ENCODE data around the gene ACER3. TPM values are rescaled to one million over a fixed set of nuclear protein-coding genes. Genes with fewer than 3 reads are reported as not detected.
"Not testable (repeated sequence)": the region's sequence is repeated elsewhere in the genome, so short reads cannot be mapped to it uniquely, and the experiment has no call there.

The ACER3 gene
- total RNA-seq, 2 donors from 2014 or later, result 18.5 to 23.2 TPM

- no peak overlapping the region for H3K4me3 ChIP-seq (ENCODE audit: low read length)
- no peak overlapping the region for H3K27ac ChIP-seq (ENCODE audit: low read depth, low read length)
- H3K36me3 ChIP-seq (ENCODE audit: control insufficient read depth, insufficient read depth, low read length), result no peaks in the 10 kb centered on the region
- H3K27me3 Mint-ChIP-seq (ENCODE audit: insufficient read depth), result peaks cover 20% of the 10 kb centered on the region
- no peaks in the 10 kb centered on the region for H3K27me3 ChIP-seq (ENCODE audit: control insufficient read depth, insufficient read depth, low read length, poor library complexity, severe bottlenecking)
- TF ChIP-seq CTCF (conservative IDR thresholded peaks at IDR 0.05), result no peak
- H3K9me3 Mint-ChIP-seq, result peaks cover 32% of the 10 kb centered on the region
- H3K9ac ChIP-seq (ENCODE audit: extremely low read depth, low read length, poor library complexity, severe bottlenecking), result no peak overlapping the region
- no peak for DNase-seq
- H3K4me1 Mint-ChIP-seq, result no peaks in the 10 kb centered on the region
- no peaks in the 10 kb centered on the region for H3K36me3 Mint-ChIP-seq (ENCODE audit: low read depth)
- WGBS, 2 experiments (ENCODE audit: insufficient coverage in 1 of 2, insufficient read length in 1 of 2), result 90 to 96% methylated on average over 2 of the region's 2 CpGs
- H3K4me1 ChIP-seq (ENCODE audit: control insufficient read depth, insufficient read depth, low read length), result no peaks in the 10 kb centered on the region
- H3K27ac Mint-ChIP-seq, result no peak overlapping the region
- no peak overlapping the region for H3K4me3 Mint-ChIP-seq
- peaks cover 7% of the 10 kb centered on the region for H3K9me3 ChIP-seq (ENCODE audit: control insufficient read depth, low read length)
Measured at GRCh38 chr11:77058900-77059299, 198.2 kb downstream of the ACER3 start.

DNA sequence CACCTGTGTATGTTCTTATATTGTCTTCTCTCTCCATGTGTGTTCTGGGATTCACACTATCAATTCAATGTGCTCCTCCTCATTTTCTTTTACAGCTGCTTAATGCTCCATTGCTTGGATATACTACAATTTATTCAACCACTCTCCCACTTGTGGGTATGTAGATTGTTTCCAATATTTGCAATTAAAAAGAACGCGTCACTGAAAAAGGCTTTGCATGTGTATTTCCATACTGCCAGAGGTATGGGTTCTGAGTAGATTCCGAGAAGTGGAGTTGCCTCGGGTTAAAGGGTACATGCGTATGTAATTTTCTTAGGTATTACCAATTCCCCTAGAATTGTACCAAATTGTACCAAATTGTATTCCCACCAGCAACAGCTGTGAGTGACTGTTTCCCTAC is 199.1 kb downstream of the ACER3 start:
- H3K4me1 Mint-ChIP-seq, result peaks cover 2% of the 10 kb centered on the region
- H3K27ac Mint-ChIP-seq, result no peak overlapping the region
- Histone ChIP-seq H3K4me1 (ENCODE audit: control insufficient read depth, insufficient read depth, low read length) (no peaks in the 10 kb centered on the region), H3K27me3 (ENCODE audit: control insufficient read depth, insufficient read depth, low read length, poor library complexity, severe bottlenecking) (no peaks in the 10 kb centered on the region), H3K36me3 (ENCODE audit: control insufficient read depth, insufficient read depth, low read length) (no peaks in the 10 kb centered on the region), H3K9me3 (ENCODE audit: control insufficient read depth, low read length) (peaks cover 7% of the 10 kb centered on the region), H3K4me3 (ENCODE audit: low read length) (no peak overlapping the region), H3K9ac (ENCODE audit: extremely low read depth, low read length, poor library complexity, severe bottlenecking) (no peak overlapping the region), H3K27ac (ENCODE audit: low read depth, low read length) (no peak overlapping the region)
- TF ChIP-seq CTCF (conservative IDR thresholded peaks at IDR 0.05), result no peak
- no peaks in the 10 kb centered on the region for H3K36me3 Mint-ChIP-seq (ENCODE audit: low read depth)
- WGBS, 2 experiments (ENCODE audit: insufficient coverage in 1 of 2, insufficient read length in 1 of 2), result 90 to 100% methylated on average over 3 to 5 of the region's 5 CpGs
- H3K4me3 Mint-ChIP-seq, result no peak overlapping the region
- H3K9me3 Mint-ChIP-seq, result peaks cover 29% of the 10 kb centered on the region
- peaks cover 27% of the 10 kb centered on the region for H3K27me3 Mint-ChIP-seq (ENCODE audit: insufficient read depth)
- DNase-seq, result peak; percentile 7

DNA sequence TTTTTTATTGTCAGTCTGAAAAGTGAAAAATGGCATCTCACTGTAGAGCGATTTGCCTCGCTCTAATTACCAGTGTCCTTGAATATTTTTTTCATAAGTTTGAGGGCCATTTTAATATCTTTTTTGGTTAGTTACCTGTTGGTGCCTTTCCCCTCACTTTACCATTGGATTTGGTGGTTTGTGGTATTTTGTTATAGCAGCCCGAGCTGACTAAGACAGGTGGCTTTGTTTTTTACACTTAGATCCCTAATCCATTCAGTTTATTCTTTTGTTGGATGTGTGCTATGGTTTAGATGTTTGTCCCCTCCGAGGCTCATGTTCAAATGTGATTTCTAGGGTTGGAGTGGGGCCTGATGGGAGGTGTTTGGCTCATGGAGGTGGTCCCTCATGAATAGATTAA is 199.5 kb downstream of the ACER3 start:
- TF ChIP-seq CTCF (conservative IDR thresholded peaks at IDR 0.05), result no peak
- WGBS, 2 experiments (ENCODE audit: insufficient coverage in 1 of 2, insufficient read length in 1 of 2), result 60 to 85% methylated on average over 1 to 4 of the region's 4 CpGs
- Histone ChIP-seq H3K9me3 (ENCODE audit: control insufficient read depth, low read length) (peaks cover 7% of the 10 kb centered on the region), H3K36me3 (ENCODE audit: control insufficient read depth, insufficient read depth, low read length) (no peaks in the 10 kb centered on the region), H3K4me3 (ENCODE audit: low read length) (no peak overlapping the region), H3K27me3 (ENCODE audit: control insufficient read depth, insufficient read depth, low read length, poor library complexity, severe bottlenecking) (no peaks in the 10 kb centered on the region), H3K27ac (ENCODE audit: low read depth, low read length) (no peak overlapping the region), H3K4me1 (ENCODE audit: control insufficient read depth, insufficient read depth, low read length) (peaks cover under 1% of the 10 kb centered on the region), H3K9ac (ENCODE audit: extremely low read depth, low read length, poor library complexity, severe bottlenecking) (no peak overlapping the region)
- Mint-ChIP-seq H3K36me3 (ENCODE audit: low read depth) (no peaks in the 10 kb centered on the region), H3K9me3 (peaks cover 26% of the 10 kb centered on the region), H3K27me3 (ENCODE audit: insufficient read depth) (peaks cover 27% of the 10 kb centered on the region), H3K4me3 (no peak overlapping the region), H3K27ac (no peak overlapping the region), H3K4me1 (peaks cover 6% of the 10 kb centered on the region)
- DNase-seq, result no peak

- not testable (repeated sequence) for H3K4me1 ChIP-seq (ENCODE audit: control insufficient read depth, insufficient read depth, low read length); H3K4me3 Mint-ChIP-seq; H3K36me3 Mint-ChIP-seq (ENCODE audit: low read depth); H3K4me1 Mint-ChIP-seq; H3K27ac Mint-ChIP-seq; H3K9me3 ChIP-seq (ENCODE audit: control insufficient read depth, low read length); H3K27me3 ChIP-seq (ENCODE audit: control insufficient read depth, insufficient read depth, low read length, poor library complexity, severe bottlenecking); H3K4me3 ChIP-seq (ENCODE audit: low read length); H3K27ac ChIP-seq (ENCODE audit: low read depth, low read length); H3K36me3 ChIP-seq (ENCODE audit: control insufficient read depth, insufficient read depth, low read length); H3K9ac ChIP-seq (ENCODE audit: extremely low read depth, low read length, poor library complexity, severe bottlenecking); DNase-seq
- Mint-ChIP-seq H3K9me3 (peaks cover 17% of the 10 kb centered on the region), H3K27me3 (ENCODE audit: insufficient read depth) (peaks cover 23% of the 10 kb centered on the region)
- WGBS, 2 experiments (ENCODE audit: insufficient coverage in 1 of 2, insufficient read length in 1 of 2), result 89 to 98% methylated on average over 3 to 4 of the region's 4 CpGs
Measured at GRCh38 chr11:77061258-77061657, 200.5 kb downstream of the ACER3 start.

Measured in endodermal cell (in vitro differentiated cells).